Fibroblast of villous mesenchyme (primary cell): Measurements from ENCODE around the gene AVPR2. TPM values are rescaled to one million over a fixed set of nuclear protein-coding genes. Genes with fewer than 3 reads are reported as not detected.

Experiments used
- DNase-seq: peaks from one replicate; pipeline ENCODE4 v3.0.0-alpha.2; 2010; ENCODE audit warnings: low read depth
- H3K4me3 ChIP-seq: 2 replicates; pipeline ENCODE4 v1.5.1; 2011; ENCODE audit warnings: low read depth, mild to moderate bottlenecking, low read length
- CTCF ChIP-seq: IDR thresholded peaks from 2 replicates; pipeline ENCODE4 v1.5.1; 2012; ENCODE audit warnings: low read depth, mild to moderate bottlenecking, low read length; ENCODE audit not compliant: insufficient read depth
- total RNA-seq: library from RNA; depleted of rRNA; stranded (reverse); fragments of >200 nt; gene quantifications from 2 replicates; pipeline ENCODE4 v1.2.3, GENCODE V29; 2012

The AVPR2 gene
- total RNA-seq, 1 donor: not detected

- no peak overlapping the region for H3K4me3 ChIP-seq
- TF ChIP-seq CTCF: no peak
- no peak for DNase-seq
Observed at GRCh38 chrX:153956044-153956907, 51.8 kb downstream of the AVPR2 start.

Other genes with a start within 250 kb of the AVPR2 start
- gene PNCK, start 230.9 kb upstream of the AVPR2 start, total RNA-seq: under 0.01 and 0.32 TPM in 2 replicates
- gene SLC6A8, start 216.7 kb upstream of the AVPR2 start, total RNA-seq: 9.1 and 12.2 TPM in 2 replicates
- 105 and 127 TPM in 2 replicates for gene BCAP31, start 180.3 kb upstream of the AVPR2 start, total RNA-seq
- gene ABCD1, start 179.8 kb upstream of the AVPR2 start, total RNA-seq: 15.5 and 19.3 TPM in 2 replicates
- gene PLXNB3, start 140.4 kb upstream of the AVPR2 start, total RNA-seq: 3.0 and 3.5 TPM in 2 replicates
- 0.86 and 0.97 TPM in 2 replicates for gene SRPK3, start 123.6 kb upstream of the AVPR2 start, total RNA-seq
- 37.4 and 40.2 TPM in 2 replicates for gene IDH3G, start 110.3 kb upstream of the AVPR2 start, total RNA-seq
- gene SSR4, start 110.0 kb upstream of the AVPR2 start, total RNA-seq: 122 and 133 TPM in 2 replicates
- gene PDZD4, start 74.1 kb upstream of the AVPR2 start, total RNA-seq: 0.32 and 0.43 TPM in 2 replicates
- gene L1CAM, start 18.5 kb upstream of the AVPR2 start, total RNA-seq: 16.4 and 54.4 TPM in 2 replicates
- gene ARHGAP4, start 21.6 kb downstream of the AVPR2 start, total RNA-seq: 3.0 and 5.2 TPM in 2 replicates
- gene NAA10, start 30.4 kb downstream of the AVPR2 start, total RNA-seq: 59.9 and 62.2 TPM in 2 replicates
- 4.3 and 12.6 TPM in 2 replicates for gene RENBP, start 40.0 kb downstream of the AVPR2 start, total RNA-seq
- 28.1 and 28.3 TPM in 2 replicates for gene HCFC1, start 67.1 kb downstream of the AVPR2 start, total RNA-seq
- gene TMEM187, start 68.1 kb downstream of the AVPR2 start, total RNA-seq: 5.2 and 7.1 TPM in 2 replicates
- gene IRAK1, start 115.2 kb downstream of the AVPR2 start, total RNA-seq: 62.6 and 102 TPM in 2 replicates
- gene MECP2, start 193.0 kb downstream of the AVPR2 start, total RNA-seq: 25.1 and 28.5 TPM in 2 replicates
- not detected in 2 replicates for gene OPN1LW, start 239.6 kb downstream of the AVPR2 start, total RNA-seq